ENCODE data around the gene GNPTG. TPM values are rescaled to one million over a fixed set of nuclear protein-coding genes. Genes with fewer than 3 reads are reported as not detected.

Gene GNPTG
- total RNA-seq, 1 donor from 2014 or later = 50.5 TPM

- no peak for TF ChIP-seq CTCF (IDR thresholded peaks at IDR 0.05; ENCODE audit: partially characterized antibody, unreplicated experiment)
- Mint-ChIP-seq H3K36me3 (ENCODE audit: unreplicated experiment) (no peaks in the 10 kb centered on the region), H3K4me3 (ENCODE audit: unreplicated experiment) (no peak overlapping the region), H3K27ac (ENCODE audit: unreplicated experiment) (no peak overlapping the region), H3K9me3 (ENCODE audit: unreplicated experiment) (no peaks in the 10 kb centered on the region), H3K4me1 (ENCODE audit: low read depth, unreplicated experiment) (no peaks in the 10 kb centered on the region), H3K27me3 (ENCODE audit: unreplicated experiment) (peaks cover 7% of the 10 kb centered on the region)
- DNase-seq = no peak
These were observed 15.9 kb downstream of the GNPTG start for GRCh38 chr16:1367486-1368174.

DNA sequence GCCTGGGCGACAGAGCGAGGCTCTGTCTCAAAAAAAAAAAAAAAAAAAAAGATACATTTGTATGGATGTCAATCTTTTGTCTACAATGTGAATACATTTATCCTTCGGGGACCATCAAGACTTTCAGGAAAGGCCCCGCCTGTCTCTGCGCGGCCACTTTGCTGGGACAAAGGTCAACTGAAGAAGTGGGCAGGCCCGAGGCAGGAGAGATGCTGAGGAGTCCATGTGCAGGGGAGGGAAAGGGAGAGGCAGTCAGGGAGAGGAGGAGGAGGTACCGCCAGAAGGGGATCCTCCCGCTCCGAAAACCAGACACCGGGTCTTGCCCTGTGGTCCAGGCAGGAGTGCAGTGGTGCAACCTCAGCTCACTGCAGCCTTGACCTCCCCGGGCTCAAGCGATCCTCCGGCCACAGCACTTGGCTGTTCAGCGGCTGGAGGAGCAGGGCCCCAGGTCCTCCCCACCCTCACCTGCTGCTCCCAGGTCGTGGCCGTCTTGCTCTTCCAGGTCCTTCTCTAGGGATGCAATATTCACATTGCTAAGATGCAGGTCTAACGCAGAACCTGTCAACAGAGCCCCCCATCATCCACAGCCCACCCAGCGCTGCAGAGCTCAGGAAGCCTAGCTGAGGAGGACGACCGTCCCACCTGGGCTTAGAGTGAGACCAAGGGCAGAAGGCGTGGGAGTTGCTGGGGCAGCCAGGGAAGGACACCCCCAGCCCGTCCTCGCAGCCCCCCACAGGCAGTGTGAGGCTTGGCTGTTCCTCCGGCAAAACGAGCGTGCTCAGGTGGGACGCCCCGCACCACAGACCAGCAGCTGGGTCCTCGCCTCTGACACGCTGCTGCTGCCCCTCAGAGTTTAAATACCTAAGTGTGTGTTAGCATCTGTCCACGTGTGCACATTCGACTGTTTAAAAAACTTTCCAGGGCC lies 19.6 kb downstream of the GNPTG start:
- Mint-ChIP-seq H3K27ac (ENCODE audit: unreplicated experiment) (no peak overlapping the region), H3K36me3 (ENCODE audit: unreplicated experiment) (no peaks in the 10 kb centered on the region), H3K27me3 (ENCODE audit: unreplicated experiment) (peaks cover 4% of the 10 kb centered on the region), H3K9me3 (ENCODE audit: unreplicated experiment) (peaks cover under 1% of the 10 kb centered on the region), H3K4me3 (ENCODE audit: unreplicated experiment) (no peak overlapping the region), H3K4me1 (ENCODE audit: low read depth, unreplicated experiment) (no peaks in the 10 kb centered on the region)
- DNase-seq = no peak
- no peak for TF ChIP-seq CTCF (IDR thresholded peaks at IDR 0.05; ENCODE audit: partially characterized antibody, unreplicated experiment)

- no peak for DNase-seq
- no peak overlapping the region for H3K27ac Mint-ChIP-seq (ENCODE audit: unreplicated experiment)
- peaks cover 4% of the 10 kb centered on the region for H3K27me3 Mint-ChIP-seq (ENCODE audit: unreplicated experiment)
- no peak overlapping the region for H3K4me3 Mint-ChIP-seq (ENCODE audit: unreplicated experiment)
- no peaks in the 10 kb centered on the region for H3K4me1 Mint-ChIP-seq (ENCODE audit: low read depth, unreplicated experiment)
- no peak for TF ChIP-seq CTCF (IDR thresholded peaks at IDR 0.05; ENCODE audit: partially characterized antibody, unreplicated experiment)
- H3K9me3 Mint-ChIP-seq (ENCODE audit: unreplicated experiment) = peaks cover 2% of the 10 kb centered on the region
- H3K36me3 Mint-ChIP-seq (ENCODE audit: unreplicated experiment) = no peaks in the 10 kb centered on the region
These were observed 20.7 kb downstream of the GNPTG start for GRCh38 chr16:1372292-1372950.

DNA sequence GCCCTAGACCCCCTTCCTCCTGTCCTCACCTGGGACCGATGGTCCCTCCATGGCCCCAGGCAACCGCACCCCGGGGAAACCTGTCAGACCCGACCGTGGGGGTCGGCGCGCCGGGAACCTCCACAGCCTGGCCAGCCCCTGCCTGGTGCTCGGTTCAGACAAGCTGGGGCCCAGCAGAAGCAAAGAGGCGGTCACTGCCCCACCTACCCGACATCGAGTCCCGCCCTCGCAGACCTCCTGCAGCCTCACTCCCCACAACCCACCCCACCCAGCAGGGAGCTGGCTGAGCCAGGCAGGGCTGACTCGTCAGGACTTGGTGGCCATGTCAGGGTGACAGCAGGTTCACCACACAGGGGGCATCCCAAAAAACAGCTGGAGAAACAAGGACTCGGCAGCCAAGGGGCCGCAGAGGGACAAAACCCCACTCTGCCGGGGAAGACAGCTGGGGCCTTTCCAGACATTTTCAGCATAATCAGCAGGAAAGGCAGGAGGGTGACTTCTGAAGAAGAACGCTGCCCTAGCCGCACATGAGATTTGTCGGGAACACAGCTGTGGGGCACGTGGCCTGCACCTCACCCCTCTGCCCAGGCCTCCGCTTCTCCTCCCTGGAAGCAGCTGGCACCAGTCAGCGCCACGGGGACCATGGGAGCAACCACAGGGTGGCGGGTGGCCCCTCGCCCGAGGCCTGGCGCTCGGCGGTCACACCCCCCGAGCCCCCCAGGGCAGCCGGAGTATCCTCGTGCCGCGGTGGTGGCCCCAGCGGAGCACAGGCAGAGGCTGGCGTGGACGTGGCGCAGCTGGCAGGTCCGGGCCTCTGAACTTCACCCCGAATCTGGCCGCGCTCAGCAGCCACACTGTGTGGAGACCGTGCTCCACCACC lies 22.9 kb downstream of the GNPTG start:
- Mint-ChIP-seq H3K9me3 (ENCODE audit: unreplicated experiment) (peaks cover 7% of the 10 kb centered on the region), H3K36me3 (ENCODE audit: unreplicated experiment) (no peaks in the 10 kb centered on the region), H3K4me1 (ENCODE audit: low read depth, unreplicated experiment) (peaks cover 3% of the 10 kb centered on the region), H3K27me3 (ENCODE audit: unreplicated experiment) (peaks cover 7% of the 10 kb centered on the region), H3K27ac (ENCODE audit: unreplicated experiment) (no peak overlapping the region), H3K4me3 (ENCODE audit: unreplicated experiment) (no peak overlapping the region)
- no peak for DNase-seq
- TF ChIP-seq CTCF (IDR thresholded peaks at IDR 0.05; ENCODE audit: partially characterized antibody, unreplicated experiment) = no peak
